SK-N-SH (cell line): ENCODE measurements around the gene HSD17B11.
"Not testable (repeated sequence)": the region's sequence is repeated elsewhere in the genome, so short reads cannot be mapped to it uniquely, and the experiment has no call there.

ENCODE experiments used
- CTCF ChIP-seq: fragments of 200-600 bp; sonication (generic); IDR thresholded peaks from 2 replicates; pipeline ENCODE4 v1.6.1; 2017; ENCODE audit warnings: antibody characterized with exemption, mild to moderate bottlenecking, moderate library complexity
- ELF1 ChIP-seq: IDR thresholded peaks from 2 replicates; pipeline ENCODE4 v1.4.0; 2012
- FOXJ3 ChIP-seq: sonication (generic); formaldehyde crosslinking; IDR thresholded peaks from 2 replicates; pipeline ENCODE4 v1.5.1; 2020; ENCODE audit warnings: mild to moderate bottlenecking, missing genetic modification reagents
- GATA2 ChIP-seq: sonication (generic); formaldehyde crosslinking; IDR thresholded peaks from 2 replicates; pipeline ENCODE4 v1.5.0; 2020; ENCODE audit warnings: mild to moderate bottlenecking, missing genetic modification reagents
- MXI1 ChIP-seq: IDR thresholded peaks from 2 replicates; pipeline ENCODE4 v1.6.1; 2012; ENCODE audit warnings: mild to moderate bottlenecking, low read depth, low read length, improper control_type of control experiment
- NRF1 ChIP-seq: IDR thresholded peaks from 2 replicates; pipeline ENCODE4 v1.6.1; 2012; ENCODE audit warnings: low read depth, mild to moderate bottlenecking, low read length
- PBX3 ChIP-seq: IDR thresholded peaks from 2 replicates; pipeline ENCODE4; 2012
- POLR2AphosphoS5 ChIP-seq: IDR thresholded peaks from 2 replicates; pipeline ENCODE4 v1.6.1; 2012; ENCODE audit warnings: low read depth, low read length

- not testable (repeated sequence) for TF ChIP-seq CTCF; NRF1; FOXJ3 (CRISPR knock-in tag); ELF1; MXI1; GATA2 (CRISPR knock-in tag); PBX3; POLR2AphosphoS5
Observed at GRCh38 chr4:87406902-87407301, 15.9 kb upstream of the HSD17B11 start.
